ENCODE results near the gene MMP27.
"Not testable (repeated sequence)": the region's sequence is repeated elsewhere in the genome, so short reads cannot be mapped to it uniquely, and the experiment has no call there.

The MMP27 gene

DNA sequence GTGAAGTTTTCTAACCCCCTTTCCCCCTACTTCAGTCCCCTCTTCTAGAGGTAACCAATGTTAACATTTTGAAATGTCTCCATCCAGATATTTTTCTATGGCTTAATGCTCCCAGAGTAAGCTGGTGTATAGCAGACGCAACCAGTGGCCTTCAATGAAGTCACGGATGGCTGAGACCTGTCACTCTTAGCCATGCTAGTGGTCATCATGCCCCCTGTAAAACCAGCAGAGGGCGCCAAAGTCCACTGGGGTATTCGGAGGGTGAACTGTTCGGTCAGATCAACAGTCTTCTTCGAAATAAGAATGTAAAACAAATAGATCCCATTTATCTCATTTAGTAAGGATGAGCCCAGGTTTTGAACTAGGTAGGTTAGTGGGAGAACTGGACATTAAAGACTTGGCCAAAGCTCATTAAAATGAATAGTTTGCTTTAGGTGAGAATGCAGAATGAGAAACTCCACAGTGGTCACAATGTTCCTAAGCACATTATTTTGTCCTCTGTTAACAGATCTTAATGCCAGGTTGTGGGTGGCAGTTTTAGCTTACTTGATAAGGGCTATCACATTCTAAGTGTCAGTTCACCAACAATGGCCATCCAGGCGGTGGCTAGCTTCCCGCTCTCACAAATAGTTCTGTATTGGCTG lies 27.8 kb upstream of the MMP27 start:
- peak; percentile 72 for DNase-seq (ENCODE audit: low read depth)
- TF ChIP-seq, protein P1, sequence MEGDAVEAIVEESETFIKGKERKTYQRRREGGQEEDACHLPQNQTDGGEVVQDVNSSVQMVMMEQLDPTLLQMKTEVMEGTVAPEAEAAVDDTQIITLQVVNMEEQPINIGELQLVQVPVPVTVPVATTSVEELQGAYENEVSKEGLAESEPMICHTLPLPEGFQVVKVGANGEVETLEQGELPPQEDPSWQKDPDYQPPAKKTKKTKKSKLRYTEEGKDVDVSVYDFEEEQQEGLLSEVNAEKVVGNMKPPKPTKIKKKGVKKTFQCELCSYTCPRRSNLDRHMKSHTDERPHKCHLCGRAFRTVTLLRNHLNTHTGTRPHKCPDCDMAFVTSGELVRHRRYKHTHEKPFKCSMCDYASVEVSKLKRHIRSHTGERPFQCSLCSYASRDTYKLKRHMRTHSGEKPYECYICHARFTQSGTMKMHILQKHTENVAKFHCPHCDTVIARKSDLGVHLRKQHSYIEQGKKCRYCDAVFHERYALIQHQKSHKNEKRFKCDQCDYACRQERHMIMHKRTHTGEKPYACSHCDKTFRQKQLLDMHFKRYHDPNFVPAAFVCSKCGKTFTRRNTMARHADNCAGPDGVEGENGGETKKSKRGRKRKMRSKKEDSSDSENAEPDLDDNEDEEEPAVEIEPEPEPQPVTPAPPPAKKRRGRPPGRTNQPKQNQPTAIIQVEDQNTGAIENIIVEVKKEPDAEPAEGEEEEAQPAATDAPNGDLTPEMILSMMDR (IDR thresholded peaks at IDR 0.05; ENCODE audit: insufficient read depth, low read depth, low read length, missing control alignments): peak; percentile 79
- no peak overlapping the region for H3K4me3 ChIP-seq (ENCODE audit: low read depth, low read length)

DNA sequence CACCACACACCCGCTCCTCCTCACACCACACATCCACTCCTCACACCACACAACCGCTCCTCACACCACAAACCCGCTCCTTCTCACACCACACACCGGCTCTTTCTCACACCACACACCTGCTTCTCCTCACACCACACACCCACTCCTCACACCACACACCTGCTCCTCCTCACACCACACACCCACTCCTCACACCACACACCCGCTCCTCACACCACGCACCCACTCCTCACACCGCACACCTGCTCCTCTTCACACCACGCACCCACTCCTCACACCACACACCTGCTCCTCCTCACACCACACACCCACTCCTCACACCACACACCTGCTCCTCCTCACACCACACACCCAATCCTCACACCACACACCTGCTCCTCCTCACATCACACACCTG lies 25.4 kb upstream of the MMP27 start:
- H3K4me3 ChIP-seq (ENCODE audit: low read depth, low read length): not testable (repeated sequence)
- DNase-seq (ENCODE audit: low read depth): peak; percentile 6

DNA sequence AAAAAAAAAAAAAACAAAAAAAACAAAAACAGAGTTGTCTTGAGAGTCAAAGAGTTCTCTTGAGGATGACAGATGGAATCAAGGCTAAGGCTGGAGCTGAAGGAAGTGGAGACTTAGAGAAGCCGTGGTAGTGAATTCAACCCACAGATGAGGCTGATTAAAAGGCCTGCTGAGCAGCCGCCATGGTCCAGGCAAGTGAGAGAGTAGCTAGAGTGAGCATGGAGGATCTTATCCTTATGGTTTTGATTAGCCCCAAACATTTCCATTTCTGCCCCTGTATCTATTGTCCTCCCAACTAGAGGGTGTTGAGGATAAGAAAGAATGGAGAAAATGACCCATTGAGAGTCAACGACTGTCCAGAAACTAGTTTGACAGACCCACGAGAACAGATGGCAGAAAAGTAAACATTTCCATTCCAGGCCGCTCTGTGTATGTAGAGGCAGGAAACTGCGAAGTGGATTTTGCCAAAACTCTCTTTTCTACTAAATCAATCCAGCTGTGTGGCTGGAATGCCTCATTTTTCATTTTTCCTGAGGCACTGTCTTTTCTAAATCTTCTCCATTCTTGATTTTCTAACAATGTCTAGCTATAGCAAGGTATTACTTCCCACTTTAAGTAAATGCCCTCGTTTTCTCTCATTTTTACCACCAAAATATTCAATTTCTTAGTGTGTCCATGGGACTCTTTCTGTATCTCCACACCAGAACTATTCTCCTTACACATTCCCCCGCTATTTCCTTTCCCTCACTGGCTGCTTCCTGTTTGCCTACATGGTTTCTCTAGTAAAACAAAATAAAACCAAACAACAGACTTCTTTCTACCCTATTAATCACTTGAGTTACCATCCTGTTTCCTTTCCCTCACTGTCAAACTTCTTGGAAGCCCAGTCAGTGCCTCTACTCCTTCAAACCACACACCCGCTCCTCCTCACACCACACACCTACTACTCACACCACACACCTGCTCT lies 24.6 kb upstream of the MMP27 start:
- TF ChIP-seq, protein P1 (IDR thresholded peaks at IDR 0.05; ENCODE audit: insufficient read depth, low read depth, low read length, missing control alignments): no peak
- H3K4me3 ChIP-seq (ENCODE audit: low read depth, low read length): no peak overlapping the region
- DNase-seq (ENCODE audit: low read depth): no peak

DNA sequence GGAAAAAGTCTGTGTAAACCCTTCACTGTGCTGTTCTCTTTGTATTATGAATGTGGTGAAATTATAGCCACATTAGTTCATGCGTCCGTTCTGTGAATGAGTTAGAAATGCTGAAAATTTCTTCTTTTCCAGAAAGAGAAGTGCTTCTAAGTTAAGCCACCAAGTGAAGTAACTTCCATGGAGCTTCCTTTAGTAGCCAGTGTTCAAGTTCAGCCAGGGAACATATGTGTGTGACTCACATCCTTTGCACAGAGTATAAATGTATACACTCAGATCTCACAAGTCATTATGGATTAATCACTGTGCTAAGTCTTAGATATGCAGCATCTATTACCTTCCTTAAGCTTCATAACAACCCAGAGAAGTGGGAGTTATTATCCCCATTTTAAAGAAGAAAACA lies 22.3 kb upstream of the MMP27 start:
- no peak for DNase-seq (ENCODE audit: low read depth)
- H3K4me3 ChIP-seq (ENCODE audit: low read depth, low read length): no peak overlapping the region
- TF ChIP-seq, protein P1 (IDR thresholded peaks at IDR 0.05; ENCODE audit: insufficient read depth, low read depth, low read length, missing control alignments): no peak

DNA sequence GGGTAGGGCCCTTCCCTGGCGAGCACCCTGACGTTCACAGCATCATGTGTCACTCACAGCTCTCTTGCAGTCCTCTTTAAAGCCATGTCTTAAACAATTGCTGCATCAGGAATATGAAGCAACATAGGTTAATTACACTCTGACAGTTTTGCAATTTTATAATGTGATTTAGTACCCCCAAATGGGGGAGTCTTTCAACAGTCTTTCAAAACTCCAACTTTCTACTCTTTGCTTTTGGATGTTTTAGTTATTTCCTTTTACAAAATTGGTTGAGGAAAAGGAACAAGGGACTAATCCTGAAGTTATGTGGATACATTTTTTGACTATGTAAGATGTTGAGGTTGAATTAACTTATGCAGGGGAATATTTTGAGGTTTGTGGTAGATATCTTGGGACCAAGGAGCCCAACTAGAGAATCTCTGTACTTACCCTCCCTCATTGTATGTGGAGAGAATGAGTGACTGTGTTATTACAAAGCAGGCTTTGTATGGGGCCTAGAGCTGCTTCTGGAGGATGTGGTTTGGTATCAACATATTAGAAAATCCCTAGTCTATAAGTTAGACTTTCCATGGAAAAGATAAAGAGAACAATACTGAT lies 19.4 kb upstream of the MMP27 start, which contains the start of gene MMP8:
Gene MMP8 (minus strand): TSS at position 51 of the 597 bp plus-strand sequence. CDS start 99 bp downstream, outside the sequence.
- TF ChIP-seq, protein P1 (IDR thresholded peaks at IDR 0.05; ENCODE audit: insufficient read depth, low read depth, low read length, missing control alignments): no peak
- DNase-seq (ENCODE audit: low read depth): no peak
- no peak within 1 kb of the TSS for H3K4me3 ChIP-seq (ENCODE audit: low read depth, low read length)

DNA sequence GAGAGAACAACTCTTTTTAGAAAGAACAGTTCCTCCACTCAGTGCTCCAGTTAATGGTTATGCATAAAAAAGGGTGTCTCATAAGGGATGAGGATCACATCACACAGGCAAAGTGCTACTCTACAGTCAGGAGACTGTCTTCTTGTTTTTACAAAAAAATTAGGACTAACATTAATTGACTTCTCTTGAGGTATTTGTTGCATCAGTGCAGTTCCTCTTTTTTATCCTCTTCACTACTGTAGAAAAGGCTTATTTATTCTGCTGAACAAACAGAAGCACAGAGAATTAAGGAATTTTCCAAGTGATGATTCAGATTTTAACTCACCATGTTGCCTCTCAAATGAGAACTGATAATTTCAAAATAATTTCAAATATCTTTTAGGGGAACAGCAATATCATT lies 17.3 kb upstream of the MMP27 start:
- no peak for DNase-seq (ENCODE audit: low read depth)
- no peak overlapping the region for H3K4me3 ChIP-seq (ENCODE audit: low read depth, low read length)
- TF ChIP-seq, protein P1 (IDR thresholded peaks at IDR 0.05; ENCODE audit: insufficient read depth, low read depth, low read length, missing control alignments): no peak

Data from GM12865 (cell line).